Uterus (tissue), 2 donors: ENCODE results near the gene USO1.
"Not testable (repeated sequence)": the region's sequence is repeated elsewhere in the genome, so short reads cannot be mapped to it uniquely, and the experiment has no call there.

Source experiments
- CTCF ChIP-seq, 4 experiments: fragments of 200-600 bp in 2 of 4; fragments of 450-650 bp in 2 of 4; sonication (generic) in 2 of 4; IDR thresholded peaks; one replicate each; pipeline ENCODE4 v1.5.1; 2016 to 2019; ENCODE audit warnings: antibody characterized with exemption in 4 of 4, mild to moderate bottlenecking in 2 of 4, moderate library complexity in 1 of 4
- POLR2A ChIP-seq, 2 donors: fragments of 450-650 bp; IDR thresholded peaks; one replicate each; pipeline ENCODE4 v1.6.1; 2016; ENCODE audit warnings: antibody characterized with exemption in 2 of 2, mild to moderate bottlenecking in 1 of 2, moderate library complexity in 1 of 2

- not testable (repeated sequence) for TF ChIP-seq CTCF, POLR2A (IDR thresholded peaks at IDR 0.05)
These were observed 37.3 kb upstream of the USO1 start for GRCh38 chr4:75687125-75687524.
